ENCODE measurements around the gene ZNF76. TPM values are rescaled to one million over a fixed set of nuclear protein-coding genes. Genes with fewer than 3 reads are reported as not detected.

Gene ZNF76
- total and polyA plus RNA-seq, 2 of the 13 experiments (the other 11 are each of a cell fraction or from before 2014, with no cell fraction given) = 13.2 to 26.4 TPM

- FAIRE-seq (no peak), DNase-seq (ENCODE audit: low spot score) (no peak), ATAC-seq (no peak)
- Histone ChIP-seq H4K20me1 (ENCODE audit: insufficient read depth, low read length) (no peaks in the 10 kb centered on the region), H3K79me2 (ENCODE audit: insufficient read depth, low read length) (no peaks in the 10 kb centered on the region), H2AFZ (ENCODE audit: low read length) (no peak overlapping the region), H3K4me3 (replicated peaks in 1 of 3; ENCODE audit: insufficient read depth in 1 of 3, low read depth in 2 of 3, low read length in 3 of 3) (no peak overlapping the region), H3K27ac (ENCODE audit: extremely low read length, insufficient read depth, low read length) (no peak overlapping the region), H3K4me1 (ENCODE audit: insufficient read depth, low read length) (peaks cover 9% of the 10 kb centered on the region; the same call in 1 of the 2 replicates), H3K27me3 (ENCODE audit: control insufficient read depth in 1 of 2, insufficient read depth in 2 of 2, low read length in 2 of 2) (no peaks in the 10 kb centered on the region), H3K9ac (ENCODE audit: insufficient read depth, low read depth, low read length) (no peak overlapping the region), H3K4me2 (ENCODE audit: low read depth, low read length) (no peak overlapping the region), H3K9me3 (ENCODE audit: low read length) (no peaks in the 10 kb centered on the region), H3K36me3 (replicated peaks in 1 of 2; ENCODE audit: control insufficient read depth in 1 of 2, insufficient read depth in 2 of 2, low read length in 2 of 2) (no peaks in the 10 kb centered on the region)
- CTCF ChIA-PET (ENCODE audit: low intra/inter-chr PET ratio, low total read pairs) = no interaction called here
- in situ Hi-C loops (cut with HindIII; ENCODE audit: extremely low pct_ligation_motif_present, low pct_unique_long_range_greater_than_20kb) = no loop called here
- 75% methylated on average over 1 of the region's 1 CpG for WGBS (ENCODE audit: low lambda C conversion rate)
- POLR2A ChIA-PET = interaction anchor here (1.8 kb wide), 1 partner anchor 29 kb away, joined by 5 read pairs; the partner anchor contains the start of gene ZNF76
- no TSS peak for BruUV-seq (replicated peaks)
- intact Hi-C loops (cut with micrococcal nuclease; ENCODE audit: unreplicated experiment) = no loop called here
- TF ChIP-seq HOXA3 (CRISPR knock-in tag; IDR thresholded peaks at IDR 0.05) = no peak
- TF ChIP-seq, protein P1, sequence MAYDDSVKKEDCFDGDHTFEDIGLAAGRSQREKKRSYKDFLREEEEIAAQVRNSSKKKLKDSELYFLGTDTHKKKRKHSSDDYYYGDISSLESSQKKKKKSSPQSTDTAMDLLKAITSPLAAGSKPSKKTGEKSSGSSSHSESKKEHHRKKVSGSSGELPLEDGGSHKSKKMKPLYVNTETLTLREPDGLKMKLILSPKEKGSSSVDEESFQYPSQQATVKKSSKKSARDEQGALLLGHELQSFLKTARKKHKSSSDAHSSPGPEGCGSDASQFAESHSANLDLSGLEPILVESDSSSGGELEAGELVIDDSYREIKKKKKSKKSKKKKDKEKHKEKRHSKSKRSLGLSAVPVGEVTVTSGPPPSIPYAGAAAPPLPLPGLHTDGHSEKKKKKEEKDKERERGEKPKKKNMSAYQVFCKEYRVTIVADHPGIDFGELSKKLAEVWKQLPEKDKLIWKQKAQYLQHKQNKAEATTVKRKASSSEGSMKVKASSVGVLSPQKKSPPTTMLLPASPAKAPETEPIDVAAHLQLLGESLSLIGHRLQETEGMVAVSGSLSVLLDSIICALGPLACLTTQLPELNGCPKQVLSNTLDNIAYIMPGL (CRISPR knock-in tag; IDR thresholded peaks at IDR 0.05; ENCODE audit: borderline replicate concordance in 1 of 2, low read depth in 1 of 2) = no peak
- no peak for TF ChIP-seq REPIN1 (CRISPR knock-in tag; IDR thresholded peaks at IDR 0.05; ENCODE audit: borderline replicate concordance, low read depth)
- TF ChIP-seq PAXIP1 (CRISPR knock-in tag; conservative IDR thresholded peaks at IDR 0.05) = no peak
- no peak for TF ChIP-seq TMF1 (CRISPR knock-in tag; IDR thresholded peaks at IDR 0.05; ENCODE audit: low read depth)
- TF ChIP-seq NPAS2 (CRISPR knock-in tag; IDR thresholded peaks at IDR 0.05; ENCODE audit: borderline replicate concordance) = no peak
- TF ChIP-seq BRD4 (CRISPR knock-in tag; IDR thresholded peaks at IDR 0.05) = no peak
- no peak for TF ChIP-seq PAF1 (CRISPR knock-in tag; IDR thresholded peaks at IDR 0.05)
- no peak for TF ChIP-seq SALL2 (CRISPR knock-in tag; IDR thresholded peaks at IDR 0.05)
- TF ChIP-seq REST (IDR thresholded peaks at IDR 0.05; ENCODE audit: borderline replicate concordance in 1 of 2, low read depth in 1 of 2, low read length in 2 of 2) = no peak
- TF ChIP-seq ZNF720 (CRISPR knock-in tag; IDR thresholded peaks at IDR 0.05) = no peak
- no peak for TF ChIP-seq ASH2L (IDR thresholded peaks at IDR 0.05; ENCODE audit: insufficient read length, low read depth, low read length)
These were observed 29.0 kb upstream of the ZNF76 start for GRCh38 chr6:35230498-35230897.
